ENCODE results near the gene DISP3. TPM values are rescaled to one million over a fixed set of nuclear protein-coding genes. Genes with fewer than 3 reads are reported as not detected.

The DISP3 gene
- total RNA-seq, 3 donors from 2014 or later (not counting 1 experiment from before 2014, with no cell fraction given), result 0.24 to 0.68 (median 0.60) TPM

DNA sequence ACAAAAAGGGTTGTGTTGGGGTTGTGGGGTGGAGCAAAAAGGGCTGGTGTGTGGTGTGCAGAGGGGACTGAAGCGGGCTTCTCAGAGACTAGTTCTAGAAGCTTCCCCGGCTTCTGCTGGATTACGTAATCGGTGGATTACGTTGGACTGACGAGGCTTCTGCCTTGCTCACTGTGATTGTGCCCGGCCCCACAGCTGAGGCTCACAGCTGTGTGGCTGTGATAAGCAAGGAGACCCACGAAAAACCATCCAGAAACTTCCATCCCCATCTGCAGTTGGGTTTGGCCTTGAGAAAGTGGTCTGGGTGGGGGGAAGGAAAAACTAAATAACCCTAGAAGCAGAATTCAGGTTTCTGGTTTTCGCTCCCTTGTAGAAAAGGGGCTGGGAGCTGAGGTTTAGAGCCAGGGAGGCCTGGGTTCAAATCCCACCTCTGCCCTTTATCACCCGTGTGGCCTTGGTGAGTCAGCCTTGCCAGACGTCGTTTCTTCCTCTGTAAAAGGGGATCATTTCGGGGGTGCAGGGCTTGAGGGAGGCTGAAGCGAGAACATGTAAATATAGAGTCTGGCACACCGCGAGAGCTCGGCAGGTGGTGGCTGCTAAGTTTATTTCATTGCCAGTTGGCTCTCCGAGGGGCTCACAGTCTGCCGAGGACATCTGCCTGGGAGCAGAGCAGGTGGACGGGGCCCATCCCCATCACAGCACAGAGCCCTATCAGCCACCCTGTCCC lies 30.4 kb upstream of the DISP3 start:
- H3K27ac Mint-ChIP-seq, result no peak overlapping the region
- peaks cover 0 to 13% of the 10 kb centered on the region in 2 donors for H3K27me3 Mint-ChIP-seq (ENCODE audit: low read depth in 2 of 2)
- H3K4me3 ChIP-seq (ENCODE audit: low read length), result no peak overlapping the region
- H3K4me3 Mint-ChIP-seq, result no peak overlapping the region
- 69% methylated on average over 19 of the region's 20 CpGs for WGBS (ENCODE audit: insufficient coverage)
- intact Hi-C loops (cut with micrococcal nuclease), result no loop called here
- H3K27me3 ChIP-seq (ENCODE audit: control insufficient read depth, insufficient read depth, low read length), result no peaks in the 10 kb centered on the region
- ATAC-seq (no peak), DNase-seq (no peak)
- no peaks in the 10 kb centered on the region for H3K4me1 Mint-ChIP-seq
- H3K36me3 Mint-ChIP-seq, result no peaks in the 10 kb centered on the region
- H3K4me1 ChIP-seq (ENCODE audit: control insufficient read depth, insufficient read depth, low read length), result no peaks in the 10 kb centered on the region
- no peaks in the 10 kb centered on the region for H3K9me3 ChIP-seq (ENCODE audit: control insufficient read depth, insufficient read depth, low read length)
- H3K36me3 ChIP-seq (ENCODE audit: control insufficient read depth, insufficient read depth, low read length), result no peaks in the 10 kb centered on the region
- no peak for TF ChIP-seq CTCF (IDR thresholded peaks at IDR 0.05)
- H3K9me3 Mint-ChIP-seq, result no peaks in the 10 kb centered on the region
- H3K27ac ChIP-seq (ENCODE audit: low read length), result no peak overlapping the region

DNA sequence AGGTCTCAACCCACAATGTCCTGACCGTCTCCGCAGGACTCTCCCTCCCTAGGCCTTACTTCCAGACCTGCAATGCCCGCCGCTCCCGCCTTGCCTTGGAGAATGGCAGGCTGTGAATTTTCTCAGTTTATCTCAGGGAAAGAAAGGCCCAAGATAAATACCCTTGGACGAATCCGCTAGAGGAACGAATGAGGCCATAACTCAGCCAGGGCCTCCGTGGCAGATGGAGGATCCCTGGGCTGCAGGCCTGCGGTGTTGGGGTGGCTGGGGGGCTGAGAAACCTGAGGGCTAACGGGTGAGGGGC lies 29.9 kb upstream of the DISP3 start:
- Histone ChIP-seq H3K27me3 (ENCODE audit: control insufficient read depth, insufficient read depth, low read length) (no peaks in the 10 kb centered on the region), H3K4me1 (ENCODE audit: control insufficient read depth, insufficient read depth, low read length) (no peaks in the 10 kb centered on the region), H3K9me3 (ENCODE audit: control insufficient read depth, insufficient read depth, low read length) (no peaks in the 10 kb centered on the region), H3K27ac (ENCODE audit: low read length) (no peak overlapping the region), H3K4me3 (ENCODE audit: low read length) (no peak overlapping the region), H3K36me3 (ENCODE audit: control insufficient read depth, insufficient read depth, low read length) (no peaks in the 10 kb centered on the region)
- no peak overlapping the region for H3K4me3 Mint-ChIP-seq
- H3K9me3 Mint-ChIP-seq, result no peaks in the 10 kb centered on the region
- WGBS (ENCODE audit: insufficient coverage), result 75% methylated on average over 11 of the region's 11 CpGs
- peaks cover 0 to 14% of the 10 kb centered on the region in 2 donors for H3K27me3 Mint-ChIP-seq (ENCODE audit: low read depth in 2 of 2)
- H3K4me1 Mint-ChIP-seq, result no peaks in the 10 kb centered on the region
- no peak overlapping the region for H3K27ac Mint-ChIP-seq
- ATAC-seq (no peak), DNase-seq (no peak)
- no peak for TF ChIP-seq CTCF (IDR thresholded peaks at IDR 0.05)
- H3K36me3 Mint-ChIP-seq, result no peaks in the 10 kb centered on the region
- intact Hi-C loops (cut with micrococcal nuclease), result no loop called here

DNA sequence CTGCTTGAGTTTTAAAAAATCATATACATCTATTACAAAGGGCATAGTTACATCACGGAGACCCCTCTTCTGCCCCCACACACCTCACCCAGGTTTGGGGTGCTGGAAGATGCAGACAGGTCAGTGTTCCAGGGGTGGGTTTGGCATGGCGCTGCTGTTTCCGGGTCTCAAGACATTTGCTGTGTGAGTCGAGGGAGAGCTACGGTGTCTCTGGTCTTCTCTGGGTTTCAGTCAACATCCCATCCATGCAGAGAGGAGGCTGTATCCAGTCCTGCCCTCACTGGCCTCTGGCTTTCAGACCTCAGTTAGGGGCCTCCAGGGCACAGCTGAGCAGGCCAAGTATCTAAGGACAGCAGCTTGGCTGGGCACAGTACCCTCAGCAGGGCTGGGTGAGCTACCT lies 28.6 kb upstream of the DISP3 start:
- ATAC-seq (no peak), DNase-seq (no peak)
- Mint-ChIP-seq H3K36me3 (no peaks in the 10 kb centered on the region), H3K4me1 (no peaks in the 10 kb centered on the region), H3K27ac (no peak overlapping the region), H3K4me3 (no peak overlapping the region), H3K27me3 (ENCODE audit: low read depth in 2 of 2) (peaks cover 0 to 16% of the 10 kb centered on the region in 2 donors), H3K9me3 (no peaks in the 10 kb centered on the region)
- Histone ChIP-seq H3K9me3 (ENCODE audit: control insufficient read depth, insufficient read depth, low read length) (no peaks in the 10 kb centered on the region), H3K4me1 (ENCODE audit: control insufficient read depth, insufficient read depth, low read length) (no peaks in the 10 kb centered on the region), H3K27ac (ENCODE audit: low read length) (no peak overlapping the region), H3K27me3 (ENCODE audit: control insufficient read depth, insufficient read depth, low read length) (no peaks in the 10 kb centered on the region), H3K4me3 (ENCODE audit: low read length) (no peak overlapping the region), H3K36me3 (ENCODE audit: control insufficient read depth, insufficient read depth, low read length) (no peaks in the 10 kb centered on the region)
- 95% methylated on average over 4 of the region's 5 CpGs for WGBS (ENCODE audit: insufficient coverage)
- intact Hi-C loops (cut with micrococcal nuclease), result no loop called here
- no peak for TF ChIP-seq CTCF (IDR thresholded peaks at IDR 0.05)

Measured in natural killer cell (primary cell).